Activated CD4-positive, alpha-beta T cell treated with anti-CD3 and anti-CD28 coated beads for 36 hours (primary cell): Measurements from ENCODE around the gene IMPG2. TPM values are rescaled to one million over a fixed set of nuclear protein-coding genes. Genes with fewer than 3 reads are reported as not detected.

Experiments used
- ATAC-seq: fragments of 200-7000 bp; cut with Tn5 transposase; one replicate; pipeline ENCODE4 v1.10.0; 2021; ENCODE audit warnings: mild to moderate bottlenecking, moderate library complexity
- CTCF ChIA-PET: fragments of 350-600 bp; sonication (Branson Sonifier 250); formaldehyde crosslinking; loops from one replicate; lab custom pipeline; 2021; ENCODE audit warnings: antibody characterized with exemption; lab: Charles Lee
- POLR2A ChIA-PET: fragments of 350-600 bp; sonication (Branson Sonifier 250); formaldehyde crosslinking; loops from one replicate; lab custom pipeline; 2021; ENCODE audit warnings: antibody characterized with exemption, inconsistent platforms; lab: Charles Lee
- DNase-seq: peaks from one replicate; pipeline ENCODE4 v3.0.0-alpha.2; 2020
- H3K27ac Mint-ChIP-seq: one replicate; pipeline ENCODE4 v1.8.0; 2021; ENCODE audit warnings: mixed read lengths
- H3K27me3 Mint-ChIP-seq: one replicate; pipeline ENCODE4 v1.8.0; 2021; ENCODE audit warnings: mixed read lengths
- H3K36me3 Mint-ChIP-seq: one replicate; pipeline ENCODE4 v1.8.0; 2021; ENCODE audit warnings: low read depth, mixed read lengths
- H3K4me1 Mint-ChIP-seq: one replicate; pipeline ENCODE4 v1.8.0; 2021; ENCODE audit warnings: mixed read lengths
- H3K4me3 Mint-ChIP-seq: one replicate; pipeline ENCODE4 v1.8.0; 2021; ENCODE audit warnings: mild to moderate bottlenecking, moderate library complexity, mixed read lengths
- H3K9me3 Mint-ChIP-seq: one replicate; pipeline ENCODE4 v1.8.0; 2021; ENCODE audit warnings: low read depth, mixed read lengths
- intact Hi-C, 2 experiments: fragments of 100-400 bp; cut with DNase I in 1 of 2; cut with micrococcal nuclease in 1 of 2; formaldehyde crosslinking; loops; one replicate each; pipeline versions ENCODE4 v1.14.2 to v1.15.1; 2022 to 2024; cut with DNase I, micrococcal nuclease
- total RNA-seq, 2 experiments: library from RNA; stranded (reverse); gene quantifications; one replicate each; pipeline ENCODE4 v1.2.3, GENCODE V29; 2021

The IMPG2 gene
- total RNA-seq, 2 experiments from 2014 or later = 0.12 to 0.14 TPM

DNA sequence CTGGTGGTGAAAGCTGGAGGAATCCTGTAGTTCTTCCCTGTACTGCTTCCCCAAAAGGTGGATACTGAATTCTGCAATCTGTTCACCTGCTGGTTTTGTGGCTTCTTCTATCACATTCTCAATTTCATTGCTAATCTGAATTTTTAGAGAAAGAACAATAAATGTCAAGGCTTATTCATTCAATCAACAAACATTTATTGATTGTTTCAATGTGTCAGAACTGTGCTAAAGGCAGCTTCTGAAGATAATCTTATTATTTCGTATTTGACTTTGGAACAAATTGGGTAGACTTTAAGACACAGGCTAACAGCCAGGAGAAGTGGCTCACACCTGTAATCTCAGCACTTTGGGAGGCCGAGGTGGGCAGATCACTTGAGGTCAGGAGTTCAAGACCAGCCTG lies 46.8 kb downstream of the IMPG2 start:
- no peaks in the 10 kb centered on the region for H3K27me3 Mint-ChIP-seq
- POLR2A ChIA-PET = no interaction called here
- no peaks in the 10 kb centered on the region for H3K9me3 Mint-ChIP-seq
- no peak overlapping the region for H3K4me3 Mint-ChIP-seq
- DNase-seq (no peak), ATAC-seq (no peak)
- CTCF ChIA-PET = interaction anchor here (0.6 to 1.1 kb wide), 2 partner anchors 23 to 24 kb away, joined by 3 read pairs; no protein-coding TSS in a partner anchor
- peaks cover 4% of the 10 kb centered on the region for H3K36me3 Mint-ChIP-seq
- no peaks in the 10 kb centered on the region for H3K4me1 Mint-ChIP-seq
- no peak overlapping the region for H3K27ac Mint-ChIP-seq
- intact Hi-C loops = no loop called here

DNA sequence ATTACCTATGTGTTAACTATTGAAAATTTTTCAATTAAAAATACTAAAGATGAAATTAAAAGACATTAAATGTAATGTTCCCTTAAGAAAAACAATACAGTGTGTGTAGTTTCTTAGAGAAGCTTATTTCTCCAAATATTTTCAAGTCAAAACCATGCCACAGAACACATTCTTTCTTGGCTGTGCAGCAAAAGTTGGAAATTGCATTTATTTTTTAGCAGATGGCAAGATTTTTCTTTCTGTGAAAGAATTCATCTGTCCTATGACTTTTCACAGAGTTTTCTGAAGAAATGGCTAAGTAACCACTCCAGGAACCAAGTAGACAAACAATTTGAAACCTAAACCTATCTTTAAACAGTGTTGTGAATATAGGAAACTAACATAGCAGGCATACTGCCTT lies 47.2 kb downstream of the IMPG2 start:
- no peak for ATAC-seq
- Mint-ChIP-seq H3K27me3 (no peaks in the 10 kb centered on the region), H3K4me1 (no peaks in the 10 kb centered on the region), H3K36me3 (peaks cover 4% of the 10 kb centered on the region), H3K9me3 (no peaks in the 10 kb centered on the region), H3K4me3 (no peak overlapping the region), H3K27ac (no peak overlapping the region)
- CTCF ChIA-PET = interaction anchor here (1.1 kb wide), 1 partner anchor 24 kb away, joined by 3 read pairs; no protein-coding TSS in a partner anchor
- POLR2A ChIA-PET = no interaction called here
- DNase-seq = no peak
- intact Hi-C loops = no loop called here

DNA sequence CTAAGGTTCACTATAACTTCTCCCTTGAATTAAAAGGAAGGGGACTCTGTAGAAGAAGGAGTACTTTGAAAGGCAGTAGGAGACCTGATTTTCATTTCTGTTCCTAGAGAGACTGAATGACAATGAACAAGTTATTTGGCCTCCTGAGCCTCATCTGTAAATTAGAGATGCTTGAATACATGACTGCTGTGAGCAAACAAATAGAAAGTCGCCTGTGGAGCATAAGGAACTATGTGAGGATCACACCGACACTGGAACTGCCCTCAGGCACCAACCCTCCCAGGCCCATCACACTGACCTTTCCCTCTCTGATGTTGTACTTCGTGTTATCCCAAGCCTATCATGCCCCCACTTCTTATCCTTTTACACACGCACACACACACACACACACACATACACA lies 48.6 kb downstream of the IMPG2 start:
- H3K36me3 Mint-ChIP-seq = peaks cover 4% of the 10 kb centered on the region
- H3K4me3 Mint-ChIP-seq = no peak overlapping the region
- no peaks in the 10 kb centered on the region for H3K9me3 Mint-ChIP-seq
- H3K27ac Mint-ChIP-seq = no peak overlapping the region
- no peaks in the 10 kb centered on the region for H3K27me3 Mint-ChIP-seq
- H3K4me1 Mint-ChIP-seq = no peaks in the 10 kb centered on the region
- ATAC-seq = no peak
- POLR2A ChIA-PET = no interaction called here
- intact Hi-C loops = no loop called here
- DNase-seq = no peak
- CTCF ChIA-PET = interaction anchor here (0.6 to 0.7 kb wide), 2 partner anchors 500 to 697 kb away, joined by 3 read pairs; no protein-coding TSS in a partner anchor

DNA sequence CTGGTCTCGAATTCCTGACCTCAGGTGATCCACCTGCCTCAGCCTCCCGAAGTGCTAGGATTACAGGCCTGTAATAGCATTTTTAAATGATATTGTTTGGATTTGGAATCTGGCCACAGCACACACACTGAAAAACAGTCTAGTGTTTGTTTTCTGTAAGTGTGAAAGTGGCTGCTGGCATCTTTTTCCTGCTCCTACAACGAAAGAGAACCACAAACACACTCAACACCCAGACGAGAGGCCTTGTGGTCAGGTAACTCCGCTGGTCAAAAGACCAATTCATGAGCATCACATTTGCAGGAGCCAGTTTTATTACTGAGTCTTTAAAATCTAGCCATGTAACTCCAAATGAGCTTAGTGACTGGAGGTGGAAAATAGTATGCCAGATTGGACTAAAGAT lies 50.2 kb downstream of the IMPG2 start:
- ATAC-seq (no peak), DNase-seq (no peak)
- H3K4me1 Mint-ChIP-seq = no peaks in the 10 kb centered on the region
- H3K4me3 Mint-ChIP-seq = no peak overlapping the region
- H3K27ac Mint-ChIP-seq = no peak overlapping the region
- CTCF ChIA-PET = no interaction called here
- POLR2A ChIA-PET = no interaction called here
- H3K9me3 Mint-ChIP-seq = no peaks in the 10 kb centered on the region
- H3K36me3 Mint-ChIP-seq = peaks cover 4% of the 10 kb centered on the region
- no peaks in the 10 kb centered on the region for H3K27me3 Mint-ChIP-seq
- intact Hi-C loops = no loop called here

DNA sequence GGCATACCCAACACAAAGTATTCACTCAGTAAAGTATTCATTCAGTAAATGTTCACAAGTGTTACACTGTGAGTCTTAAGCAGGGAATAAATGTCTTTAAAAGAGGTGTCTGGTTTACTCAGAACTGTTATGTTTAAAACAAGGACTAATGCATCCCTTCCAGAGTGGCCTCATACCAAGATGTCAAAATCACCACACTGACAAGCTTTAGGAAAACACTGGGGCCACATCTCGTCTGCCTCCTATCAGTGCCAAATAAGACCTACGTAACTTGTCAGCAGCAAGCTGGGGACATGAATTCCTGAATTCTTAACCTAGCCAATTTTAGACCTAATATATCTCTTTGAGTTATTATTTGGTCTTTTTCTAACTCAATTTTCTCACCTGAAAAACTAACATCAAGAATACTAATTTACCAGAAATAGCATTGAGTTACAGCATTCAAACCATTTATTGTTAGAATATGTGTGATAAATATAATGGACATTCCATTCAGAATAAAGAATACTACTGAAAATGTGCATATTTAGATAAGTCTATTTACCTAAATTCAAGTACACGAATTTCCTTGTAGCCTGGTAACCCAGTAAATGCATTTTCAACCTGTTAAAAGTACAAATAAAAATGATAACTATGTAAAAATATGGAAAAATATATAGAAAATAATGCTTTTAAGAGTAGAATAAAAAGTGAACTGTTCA lies 51.3 kb downstream of the IMPG2 start:
- Mint-ChIP-seq H3K4me1 (no peaks in the 10 kb centered on the region), H3K36me3 (peaks cover 6% of the 10 kb centered on the region), H3K4me3 (no peak overlapping the region), H3K27ac (no peak overlapping the region), H3K9me3 (no peaks in the 10 kb centered on the region), H3K27me3 (no peaks in the 10 kb centered on the region)
- no peak for DNase-seq
- CTCF ChIA-PET = no interaction called here
- ATAC-seq = no peak
- POLR2A ChIA-PET = no interaction called here
- intact Hi-C loops = no loop called here

DNA sequence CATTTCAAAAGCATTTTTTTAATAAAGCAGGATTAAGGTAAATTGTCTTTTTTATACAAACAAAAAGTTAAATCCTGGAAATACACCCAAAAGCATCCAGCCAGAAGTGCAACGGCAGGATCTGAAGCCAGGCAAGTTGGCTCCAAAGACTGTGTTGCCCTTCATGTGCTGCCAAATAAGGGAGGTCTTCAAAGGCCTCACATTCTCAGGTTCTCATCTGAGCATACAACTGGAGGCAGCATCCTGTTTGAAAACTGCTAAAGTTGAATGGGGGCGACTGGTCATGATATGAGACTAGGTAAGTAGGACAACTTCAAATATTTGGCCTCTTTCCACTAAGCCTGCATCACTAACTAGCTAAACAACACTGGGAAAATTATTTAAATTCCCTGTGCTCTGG lies 52.2 kb downstream of the IMPG2 start:
- POLR2A ChIA-PET = no interaction called here
- peaks cover 6% of the 10 kb centered on the region for H3K36me3 Mint-ChIP-seq
- H3K9me3 Mint-ChIP-seq = peaks cover 2% of the 10 kb centered on the region
- CTCF ChIA-PET = no interaction called here
- H3K4me1 Mint-ChIP-seq = no peaks in the 10 kb centered on the region
- DNase-seq = no peak
- no peaks in the 10 kb centered on the region for H3K27me3 Mint-ChIP-seq
- no peak for ATAC-seq
- H3K4me3 Mint-ChIP-seq = no peak overlapping the region
- H3K27ac Mint-ChIP-seq = no peak overlapping the region
- intact Hi-C loops = no loop called here

DNA sequence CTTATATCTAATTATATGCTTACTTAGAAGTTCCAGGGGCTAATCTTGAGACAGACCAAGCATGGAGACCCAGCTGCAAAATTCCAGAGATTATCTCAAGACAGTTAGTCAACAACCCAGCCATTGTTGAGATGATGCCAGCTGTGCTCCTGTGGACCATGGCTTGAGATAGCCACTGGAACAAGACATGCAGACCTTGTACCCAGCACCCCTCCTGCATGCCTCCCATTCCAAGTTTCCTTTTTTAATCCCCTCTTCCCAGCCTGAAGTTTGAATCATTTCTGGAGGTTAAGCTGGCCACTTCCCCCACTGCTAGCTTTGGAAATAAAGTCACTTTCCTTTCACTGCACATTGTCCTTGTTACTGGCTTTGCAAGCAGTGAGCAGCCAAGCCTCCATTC lies 53.8 kb downstream of the IMPG2 start:
- peaks cover 2% of the 10 kb centered on the region for H3K4me1 Mint-ChIP-seq
- peaks cover 2% of the 10 kb centered on the region for H3K9me3 Mint-ChIP-seq
- H3K36me3 Mint-ChIP-seq = peaks cover 2% of the 10 kb centered on the region
- no peak overlapping the region for H3K4me3 Mint-ChIP-seq
- intact Hi-C loops = no loop called here
- H3K27ac Mint-ChIP-seq = no peak overlapping the region
- DNase-seq (no peak), ATAC-seq (no peak)
- CTCF ChIA-PET = no interaction called here
- POLR2A ChIA-PET = no interaction called here
- no peaks in the 10 kb centered on the region for H3K27me3 Mint-ChIP-seq

DNA sequence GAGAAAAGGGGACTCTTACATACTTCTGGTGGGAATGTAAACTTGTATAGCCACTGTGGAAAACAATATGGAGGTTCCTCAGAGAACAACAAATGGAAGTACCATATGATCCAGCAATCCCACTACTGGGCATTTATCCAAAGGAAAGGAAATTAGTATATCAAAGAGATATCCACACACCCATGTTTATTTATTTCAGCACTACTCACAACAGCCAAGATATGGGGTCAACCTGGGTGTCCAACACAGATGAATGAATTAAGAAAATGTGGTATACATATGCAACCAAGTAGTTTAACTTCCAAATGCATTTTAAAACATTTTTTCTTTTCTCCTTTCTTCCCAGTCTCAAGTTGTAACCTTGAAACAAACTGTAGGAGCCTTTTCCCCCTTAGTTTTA lies 54.3 kb downstream of the IMPG2 start:
- no peak for ATAC-seq
- Mint-ChIP-seq H3K27ac (no peak overlapping the region), H3K36me3 (peaks cover 2% of the 10 kb centered on the region), H3K9me3 (peaks cover 2% of the 10 kb centered on the region), H3K4me1 (peaks cover 2% of the 10 kb centered on the region), H3K4me3 (no peak overlapping the region), H3K27me3 (no peaks in the 10 kb centered on the region)
- ChIA-PET POLR2A (no interaction called here), CTCF (no interaction called here)
- intact Hi-C loops = no loop called here
- no peak for DNase-seq

DNA sequence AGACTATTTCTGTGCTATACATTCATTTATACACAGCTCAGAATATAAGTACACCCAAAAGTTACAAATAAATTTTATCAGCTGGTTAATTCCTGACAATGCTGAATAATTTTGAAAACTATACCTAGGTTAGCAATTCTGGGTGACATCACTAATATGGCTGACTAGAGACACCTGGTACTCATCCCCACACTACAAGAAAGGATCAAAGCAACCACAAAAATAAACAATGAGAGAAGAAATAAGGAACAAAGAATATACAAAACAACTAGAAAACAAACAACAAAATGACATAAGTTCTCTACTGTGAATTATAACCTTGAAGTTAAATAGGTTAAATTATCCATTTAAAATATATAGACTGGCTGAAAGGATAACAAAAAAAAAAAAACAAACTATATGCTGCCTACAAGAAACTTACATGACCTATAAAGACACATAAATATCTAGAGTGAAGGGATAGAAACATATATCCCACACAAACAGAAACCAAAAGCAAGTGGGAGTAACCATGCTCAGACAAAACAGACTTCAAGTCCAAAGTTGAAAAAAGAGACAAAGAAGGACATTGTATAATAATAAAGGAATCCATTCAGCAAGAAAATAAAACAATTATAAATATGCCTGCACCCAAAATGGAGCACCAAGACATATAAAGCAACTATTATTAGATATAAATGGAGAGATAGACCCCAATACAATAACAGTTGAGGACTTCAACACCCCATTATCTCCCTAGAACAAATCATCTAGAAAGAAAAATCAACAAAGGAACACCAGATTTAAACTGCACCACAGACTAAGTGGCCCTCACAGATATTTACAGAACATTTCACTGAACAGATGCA lies 57.8 kb downstream of the IMPG2 start:
- ChIA-PET CTCF (no interaction called here), POLR2A (no interaction called here)
- Mint-ChIP-seq H3K27me3 (no peaks in the 10 kb centered on the region), H3K36me3 (peaks cover 2% of the 10 kb centered on the region), H3K4me1 (peaks cover 4% of the 10 kb centered on the region), H3K9me3 (peaks cover 2% of the 10 kb centered on the region), H3K27ac (no peak overlapping the region), H3K4me3 (no peak overlapping the region)
- DNase-seq = no peak
- intact Hi-C loops = no loop called here
- ATAC-seq = no peak

DNA sequence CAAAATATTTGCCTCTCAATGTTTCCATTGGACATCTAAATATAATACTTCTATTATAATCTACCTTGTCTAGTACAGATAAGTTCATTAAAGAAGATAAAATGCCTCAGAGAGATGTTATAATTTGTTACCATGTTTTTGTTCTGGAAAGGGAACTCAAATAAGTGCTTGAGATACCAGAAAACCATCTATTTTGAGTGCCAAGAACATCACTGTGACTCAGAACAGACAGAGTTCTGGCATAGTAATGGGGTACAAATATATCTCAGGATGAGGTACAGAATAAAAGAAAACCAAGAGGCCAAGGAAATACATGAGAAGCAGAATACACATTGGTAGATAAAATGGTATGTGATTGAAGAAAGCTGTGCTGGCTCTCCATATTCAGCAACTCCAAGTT lies 58.9 kb downstream of the IMPG2 start:
- H3K4me1 Mint-ChIP-seq = peaks cover 4% of the 10 kb centered on the region
- H3K27me3 Mint-ChIP-seq = no peaks in the 10 kb centered on the region
- DNase-seq (no peak), ATAC-seq (no peak)
- H3K9me3 Mint-ChIP-seq = peaks cover 2% of the 10 kb centered on the region
- intact Hi-C loops = no loop called here
- no peak overlapping the region for H3K4me3 Mint-ChIP-seq
- POLR2A ChIA-PET = no interaction called here
- peaks cover 2% of the 10 kb centered on the region for H3K36me3 Mint-ChIP-seq
- no peak overlapping the region for H3K27ac Mint-ChIP-seq
- CTCF ChIA-PET = no interaction called here

DNA sequence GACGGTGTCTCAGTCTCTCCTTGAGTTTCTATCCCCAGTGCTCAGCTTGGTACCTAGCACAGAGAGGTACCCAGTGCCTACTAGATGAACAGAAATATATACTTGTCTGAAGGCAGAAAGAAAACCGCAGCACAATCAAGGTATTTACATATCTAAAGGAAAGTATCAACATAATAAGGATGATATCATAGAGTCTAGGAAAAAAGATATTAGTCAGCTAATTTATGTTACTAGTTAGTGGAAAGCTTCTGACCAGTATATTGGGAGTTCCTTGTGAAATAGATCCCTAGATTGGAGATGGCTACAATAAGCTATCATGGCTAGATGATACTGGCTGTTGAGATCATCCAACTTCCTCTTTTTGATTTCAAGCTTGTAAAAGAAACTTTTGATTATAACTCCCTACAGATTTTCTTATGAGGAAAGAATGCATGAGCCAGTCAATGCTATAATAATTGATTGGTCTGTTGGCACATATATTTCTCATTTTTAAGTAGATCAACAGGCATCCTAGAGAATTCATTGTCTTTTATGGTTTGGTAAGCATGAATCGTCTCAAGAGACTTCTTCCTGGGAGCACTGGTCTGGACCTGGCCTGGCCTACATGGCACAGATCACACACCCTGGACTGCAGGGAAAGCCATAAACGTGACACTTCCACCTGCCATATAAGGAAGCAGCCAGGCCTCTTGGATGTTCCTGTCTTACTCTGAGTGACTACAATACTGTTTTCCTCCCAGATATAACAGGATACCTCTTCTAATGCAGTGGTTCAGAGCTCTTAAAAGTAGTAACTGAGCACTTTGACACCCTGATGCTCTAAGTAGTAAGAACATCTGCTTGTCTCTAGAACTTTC lies 60.7 kb downstream of the IMPG2 start:
- CTCF ChIA-PET = interaction anchor here (1.4 kb wide), 1 partner anchor 10 kb away, joined by 3 read pairs; no protein-coding TSS in a partner anchor
- intact Hi-C loops = no loop called here
- H3K27me3 Mint-ChIP-seq = no peaks in the 10 kb centered on the region
- ATAC-seq = no peak
- H3K9me3 Mint-ChIP-seq = peaks cover 2% of the 10 kb centered on the region
- H3K4me1 Mint-ChIP-seq = peaks cover 4% of the 10 kb centered on the region
- H3K27ac Mint-ChIP-seq = no peak overlapping the region
- DNase-seq = no peak
- POLR2A ChIA-PET = no interaction called here
- no peak overlapping the region for H3K4me3 Mint-ChIP-seq
- H3K36me3 Mint-ChIP-seq = peaks cover 2% of the 10 kb centered on the region
